HG03575 (cell line): ENCODE measurements around the gene TMEM8B.

Experiments
- ATAC-seq: cut with Tn5 transposase; IDR thresholded peaks from one replicate; pipeline ENCODE4 v1.9.1; 2021; ENCODE audit not compliant: unreplicated experiment, insufficient number of reproducible peaks, low FRiP score; ENCODE audit errors: extremely low read depth

TMEM8B gene

GRCh38 chr9:35829084-35829763, at the start of gene TMEM8B:
TMEM8B (plus strand) TSS chr9:35829228; CDS start chr9:35829448, 220 bp downstream.
- ATAC-seq = no peak

GRCh38 chr9:35781066-35781465, 48.0 kb upstream of the TMEM8B start:
- ATAC-seq = no peak

- no peak for ATAC-seq
These were observed 45.6 kb upstream of the TMEM8B start for GRCh38 chr9:35783418-35783817.

- no peak for ATAC-seq
These were observed 39.5 kb upstream of the TMEM8B start for GRCh38 chr9:35789541-35789940.

- no peak for ATAC-seq
These were observed 39.0 kb upstream of the TMEM8B start for GRCh38 chr9:35790025-35790384.

GRCh38 chr9:35790385-35791296, 38.4 kb upstream of the TMEM8B start:
- ATAC-seq = no peak

- no peak for ATAC-seq
These were observed 37.6 kb upstream of the TMEM8B start, which contains the start of gene NPR2 for GRCh38 chr9:35791297-35791921. NPR2 (plus strand) TSS chr9:35791591; CDS start chr9:35792409, 818 bp downstream.

GRCh38 chr9:35792024-35792813, 36.8 kb upstream of the TMEM8B start:
- no peak for ATAC-seq

- ATAC-seq = no peak
These were observed 36.2 kb upstream of the TMEM8B start for GRCh38 chr9:35792826-35793225.

- ATAC-seq = no peak
These were observed 35.6 kb upstream of the TMEM8B start for GRCh38 chr9:35793461-35793860.

GRCh38 chr9:35795695-35796094, 33.3 kb upstream of the TMEM8B start:
- no peak for ATAC-seq

- no peak for ATAC-seq
These were observed 31.5 kb upstream of the TMEM8B start for GRCh38 chr9:35797311-35798109.

- ATAC-seq = no peak
These were observed 30.2 kb upstream of the TMEM8B start for GRCh38 chr9:35798658-35799374.

GRCh38 chr9:35800530-35800929, 28.5 kb upstream of the TMEM8B start:
- no peak for ATAC-seq

GRCh38 chr9:35801328-35802128, 27.5 kb upstream of the TMEM8B start:
- no peak for ATAC-seq

- ATAC-seq = no peak
These were observed 22.9 kb upstream of the TMEM8B start for GRCh38 chr9:35806101-35806500.

- ATAC-seq = no peak
These were observed 20.6 kb upstream of the TMEM8B start for GRCh38 chr9:35808433-35808832.
